Activated CD4-positive, alpha-beta T cell treated with anti-CD3 and anti-CD28 coated beads, Interleukin-2, amount 10 ng/mL, durations not matched to agents 24 days and 14 days (primary cell): ENCODE data around the gene FRAT2. TPM values are rescaled to one million over a fixed set of nuclear protein-coding genes. Genes with fewer than 3 reads are reported as not detected.

ENCODE experiments used
- DNase-seq: peaks from one replicate; pipeline ENCODE4 v3.0.0; 2022
- H3K27ac Mint-ChIP-seq: one replicate; pipeline ENCODE4 v1.8.0; 2022; ENCODE audit warnings: mild to moderate bottlenecking, mixed read lengths
- H3K27me3 Mint-ChIP-seq: one replicate; pipeline ENCODE4 v1.8.0; 2022; ENCODE audit warnings: mixed read lengths
- H3K36me3 Mint-ChIP-seq: one replicate; pipeline ENCODE4 v1.8.0; 2022; ENCODE audit warnings: low read depth, mild to moderate bottlenecking, mixed read lengths
- H3K4me1 Mint-ChIP-seq: one replicate; pipeline ENCODE4 v1.8.0; 2021; ENCODE audit warnings: mixed read lengths
- H3K4me3 Mint-ChIP-seq: one replicate; pipeline ENCODE4 v1.8.0; 2022; ENCODE audit warnings: mild to moderate bottlenecking, moderate library complexity, mixed read lengths
- H3K9me3 Mint-ChIP-seq: one replicate; pipeline ENCODE4 v1.8.0; 2021; ENCODE audit warnings: mixed read lengths
- intact Hi-C: fragments of 100-400 bp; cut with micrococcal nuclease; formaldehyde crosslinking; loops from one replicate; pipeline ENCODE4 v1.15.1; 2023
- total RNA-seq: library from RNA; stranded (reverse); gene quantifications from 2 replicates; pipeline ENCODE4 v1.2.3, GENCODE V29; 2022

The FRAT2 gene
- total RNA-seq = 8.7 and 9.8 TPM in 2 replicates

- Mint-ChIP-seq H3K27ac (peak within 1 kb of the TSS; percentile 89), H3K36me3 (peaks cover 21% of the 10 kb centered on the region), H3K27me3 (peaks cover 28% of the 10 kb centered on the region), H3K4me3 (peak within 1 kb of the TSS; percentile 83), H3K4me1 (peaks cover 31% of the 10 kb centered on the region), H3K9me3 (no peaks in the 10 kb centered on the region)
- DNase-seq = peak; percentile 96
- intact Hi-C loops = loop anchor here (1.0 kb wide), 3 partner anchors 42 to 306 kb away; partner anchors contain the start of genes ARHGAP19, PI4K2A and RRP12
These were observed at the start of gene FRAT2 for GRCh38 chr10:97334370-97335175. TSS of gene FRAT2 (minus strand) at chr10:97334729. CDS start at chr10:97334572, 157 bp downstream.

GRCh38 chr10:97384156-97384555 is 49.6 kb upstream of the FRAT2 start:
- Mint-ChIP-seq H3K4me3 (no peak overlapping the region), H3K9me3 (no peaks in the 10 kb centered on the region), H3K27me3 (no peaks in the 10 kb centered on the region), H3K36me3 (peaks cover 34% of the 10 kb centered on the region), H3K4me1 (no peaks in the 10 kb centered on the region), H3K27ac (no peak overlapping the region)
- intact Hi-C loops = no loop called here
- no peak for DNase-seq

GRCh38 chr10:97383159-97383558 is 48.6 kb upstream of the FRAT2 start:
- no peak overlapping the region for H3K27ac Mint-ChIP-seq
- H3K4me3 Mint-ChIP-seq = no peak overlapping the region
- H3K4me1 Mint-ChIP-seq = no peaks in the 10 kb centered on the region
- no peak for DNase-seq
- intact Hi-C loops = no loop called here
- H3K27me3 Mint-ChIP-seq = no peaks in the 10 kb centered on the region
- H3K36me3 Mint-ChIP-seq = peaks cover 28% of the 10 kb centered on the region
- no peaks in the 10 kb centered on the region for H3K9me3 Mint-ChIP-seq

GRCh38 chr10:97381626-97382025 is 47.1 kb upstream of the FRAT2 start:
- intact Hi-C loops = no loop called here
- Mint-ChIP-seq H3K4me3 (no peak overlapping the region), H3K36me3 (peaks cover 24% of the 10 kb centered on the region), H3K27me3 (no peaks in the 10 kb centered on the region), H3K27ac (no peak overlapping the region), H3K9me3 (no peaks in the 10 kb centered on the region), H3K4me1 (no peaks in the 10 kb centered on the region)
- no peak for DNase-seq

GRCh38 chr10:97380516-97380915 is 46.0 kb upstream of the FRAT2 start:
- intact Hi-C loops = no loop called here
- H3K27me3 Mint-ChIP-seq = no peaks in the 10 kb centered on the region
- H3K4me3 Mint-ChIP-seq = no peak overlapping the region
- no peak overlapping the region for H3K27ac Mint-ChIP-seq
- H3K4me1 Mint-ChIP-seq = no peaks in the 10 kb centered on the region
- peaks cover 25% of the 10 kb centered on the region for H3K36me3 Mint-ChIP-seq
- DNase-seq = no peak
- H3K9me3 Mint-ChIP-seq = no peaks in the 10 kb centered on the region

- Mint-ChIP-seq H3K4me1 (no peaks in the 10 kb centered on the region), H3K27ac (no peak overlapping the region), H3K27me3 (no peaks in the 10 kb centered on the region), H3K36me3 (peaks cover 23% of the 10 kb centered on the region), H3K4me3 (no peak overlapping the region), H3K9me3 (no peaks in the 10 kb centered on the region)
- no peak for DNase-seq
- intact Hi-C loops = no loop called here
These were observed 44.7 kb upstream of the FRAT2 start for GRCh38 chr10:97378933-97379921.

GRCh38 chr10:97376413-97376812 is 41.9 kb upstream of the FRAT2 start:
- intact Hi-C loops = no loop called here
- no peak overlapping the region for H3K4me3 Mint-ChIP-seq
- no peaks in the 10 kb centered on the region for H3K4me1 Mint-ChIP-seq
- no peaks in the 10 kb centered on the region for H3K9me3 Mint-ChIP-seq
- no peak for DNase-seq
- H3K27ac Mint-ChIP-seq = no peak overlapping the region
- H3K36me3 Mint-ChIP-seq = peaks cover 40% of the 10 kb centered on the region
- no peaks in the 10 kb centered on the region for H3K27me3 Mint-ChIP-seq

GRCh38 chr10:97373456-97373855 is 38.9 kb upstream of the FRAT2 start:
- no peak for DNase-seq
- Mint-ChIP-seq H3K36me3 (peaks cover 51% of the 10 kb centered on the region), H3K4me3 (no peak overlapping the region), H3K27ac (no peak overlapping the region), H3K4me1 (no peaks in the 10 kb centered on the region), H3K9me3 (no peaks in the 10 kb centered on the region), H3K27me3 (no peaks in the 10 kb centered on the region)
- intact Hi-C loops = no loop called here

- H3K4me1 Mint-ChIP-seq = no peaks in the 10 kb centered on the region
- no peak overlapping the region for H3K4me3 Mint-ChIP-seq
- H3K36me3 Mint-ChIP-seq = peaks cover 48% of the 10 kb centered on the region
- intact Hi-C loops = no loop called here
- H3K9me3 Mint-ChIP-seq = no peaks in the 10 kb centered on the region
- no peak for DNase-seq
- no peak overlapping the region for H3K27ac Mint-ChIP-seq
- no peaks in the 10 kb centered on the region for H3K27me3 Mint-ChIP-seq
These were observed 37.8 kb upstream of the FRAT2 start for GRCh38 chr10:97372233-97372875.

GRCh38 chr10:97371696-97372095 is 37.2 kb upstream of the FRAT2 start:
- Mint-ChIP-seq H3K27ac (no peak overlapping the region), H3K4me1 (no peaks in the 10 kb centered on the region), H3K27me3 (no peaks in the 10 kb centered on the region), H3K36me3 (peaks cover 51% of the 10 kb centered on the region), H3K4me3 (no peak overlapping the region), H3K9me3 (no peaks in the 10 kb centered on the region)
- DNase-seq = no peak
- intact Hi-C loops = no loop called here

- intact Hi-C loops = no loop called here
These were observed 32.7 kb upstream of the FRAT2 start for GRCh38 chr10:97367126-97367649.

GRCh38 chr10:97366572-97366971 is 32.0 kb upstream of the FRAT2 start:
- Mint-ChIP-seq H3K36me3 (peaks cover 56% of the 10 kb centered on the region), H3K4me1 (no peaks in the 10 kb centered on the region), H3K27ac (no peak overlapping the region), H3K4me3 (no peak overlapping the region), H3K9me3 (no peaks in the 10 kb centered on the region), H3K27me3 (no peaks in the 10 kb centered on the region)
- intact Hi-C loops = no loop called here
- no peak for DNase-seq

More at GRCh38 chr10:97367126-97367649, 32.7 kb upstream of the FRAT2 start:
- Mint-ChIP-seq H3K27ac (no peak overlapping the region), H3K27me3 (no peaks in the 10 kb centered on the region), H3K36me3 (peaks cover 60% of the 10 kb centered on the region), H3K4me3 (no peak overlapping the region), H3K4me1 (no peaks in the 10 kb centered on the region), H3K9me3 (no peaks in the 10 kb centered on the region)
- no peak for DNase-seq

- no peaks in the 10 kb centered on the region for H3K4me1 Mint-ChIP-seq
- H3K27ac Mint-ChIP-seq = no peak overlapping the region
- no peak for DNase-seq
- H3K4me3 Mint-ChIP-seq = no peak overlapping the region
- H3K9me3 Mint-ChIP-seq = no peaks in the 10 kb centered on the region
- intact Hi-C loops = no loop called here
- H3K27me3 Mint-ChIP-seq = no peaks in the 10 kb centered on the region
- peaks cover 53% of the 10 kb centered on the region for H3K36me3 Mint-ChIP-seq
These were observed 31.3 kb upstream of the FRAT2 start for GRCh38 chr10:97365761-97366351.
